Gastroesophageal sphincter (tissue), 4 donors: ENCODE measurements around the gene TNP2. TPM values are rescaled to one million over a fixed set of nuclear protein-coding genes. Genes with fewer than 3 reads are reported as not detected.

Experiments
- ATAC-seq: fragments of 150-250 bp; one replicate; pipeline ENCODE4 v1.9.1; 2016; ENCODE audit warnings: mild to moderate bottlenecking, moderate library complexity
- H3K27ac ChIP-seq, 4 donors: fragments of 200-600 bp; sonication (generic) in 3 of 4; 1 replicate in 3 of 4; 2 replicates in 1 of 4; pipeline ENCODE4 v1.5.1; 2016 to 2019
- H3K27me3 ChIP-seq: fragments of 200-600 bp; sonication (generic); one replicate; pipeline ENCODE4 v1.5.1; 2019
- H3K36me3 ChIP-seq, 2 donors: fragments of 200-600 bp; sonication (generic); one replicate each; pipeline ENCODE4 v1.5.1; 2019; ENCODE audit warnings: control low read depth in 1 of 2
- H3K4me1 ChIP-seq, 3 donors: fragments of 200-600 bp; sonication (generic); 1 replicate in 2 of 3; 2 replicates in 1 of 3; pipeline ENCODE4 v1.5.1; 2016 to 2019; ENCODE audit warnings: control low read depth in 2 of 3
- H3K4me3 ChIP-seq, 2 donors: fragments of 200-600 bp; sonication (generic); one replicate each; pipeline ENCODE4 v1.5.1; 2019; ENCODE audit warnings: mild to moderate bottlenecking in 1 of 2, moderate library complexity in 1 of 2
- H3K9me3 ChIP-seq, 3 donors: fragments of 200-600 bp; sonication (generic); one replicate each; pipeline ENCODE4 v1.5.1; 2017 to 2019; ENCODE audit warnings: control low read depth in 2 of 3
- EP300 ChIP-seq: sonication (generic); formaldehyde crosslinking; IDR thresholded peaks from one replicate; pipeline ENCODE4 v1.6.1; 2017; ENCODE audit warnings: antibody characterized with exemption, mild to moderate bottlenecking
- POLR2A ChIP-seq, 2 donors: fragments of 450-650 bp; IDR thresholded peaks; one replicate each; pipeline ENCODE4 v1.6.1; 2017; ENCODE audit warnings: antibody characterized with exemption in 2 of 2, mild to moderate bottlenecking in 2 of 2, moderate library complexity in 1 of 2
- POLR2AphosphoS5 ChIP-seq: sonication (generic); formaldehyde crosslinking; IDR thresholded peaks from one replicate; pipeline ENCODE4 v1.6.1; 2017; ENCODE audit warnings: antibody characterized with exemption
- WGBS, 2 donors: methylation state at CpG; one replicate each; pipeline ENCODE4 v1.1.5; 2018; ENCODE audit warnings: low coverage in 1 of 2; 5-methylcytosine and 5-hydroxymethylcytosine counted together
- total RNA-seq, 4 donors: library from RNA; depleted of rRNA; stranded (reverse); fragments of >200 nt; gene quantifications; one replicate each; pipeline ENCODE4 v1.1.0, GENCODE V29; 2016
- TF ChIP-seq, protein P1 (sequence below), 4 experiments: fragments of 200-600 bp in 2 of 4; fragments of 450-650 bp in 2 of 4; sonication (generic) in 1 of 4; IDR thresholded peaks; one replicate each; pipeline ENCODE4 v1.5.1; 2017 to 2019; ENCODE audit warnings: antibody characterized with exemption in 4 of 4, mild to moderate bottlenecking in 2 of 4, moderate library complexity in 2 of 4

TNP2 gene
- total RNA-seq, 4 donors from 2014 or later, result not detected

DNA sequence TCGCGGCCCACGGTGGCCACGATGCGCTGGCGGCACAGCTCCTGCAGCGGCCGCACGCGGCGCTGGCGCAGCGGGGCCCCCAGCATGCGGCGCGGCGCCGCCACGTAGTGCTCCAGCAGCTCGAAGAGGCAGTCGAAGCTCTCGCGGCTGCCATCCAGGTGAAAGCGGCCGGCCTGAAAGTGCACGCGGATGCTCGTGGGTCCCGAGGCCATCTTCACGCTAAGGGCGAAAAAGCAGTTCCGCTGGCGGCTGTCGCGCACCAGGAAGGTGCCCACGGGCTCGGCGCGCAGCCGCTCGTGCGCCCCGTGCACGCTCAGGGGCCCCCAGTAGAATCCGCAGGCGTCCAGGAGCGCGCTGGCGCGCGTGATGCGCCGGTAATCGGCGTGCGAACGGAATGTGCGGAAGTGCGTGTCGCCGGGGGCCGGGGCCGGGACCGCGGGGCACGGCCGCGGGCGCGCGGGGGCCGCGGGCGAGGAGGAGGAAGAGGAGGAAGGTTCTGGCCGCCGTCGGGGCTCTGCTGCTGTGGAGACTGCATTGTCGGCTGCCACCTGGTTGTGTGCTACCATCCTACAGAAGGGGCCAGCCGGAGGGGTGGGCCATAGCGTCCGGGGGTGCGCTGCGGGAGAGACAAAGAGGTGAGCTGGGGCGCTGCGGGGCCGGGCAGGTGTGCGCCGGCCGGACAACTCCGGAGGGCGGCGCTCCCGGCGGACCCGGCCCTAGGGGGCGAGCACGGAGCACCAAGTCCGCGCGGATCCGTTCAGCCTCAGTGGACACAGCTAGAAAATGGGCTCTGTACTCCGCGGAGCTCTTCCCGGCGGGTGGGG, 14.0 kb downstream of the TNP2 start:
- TF ChIP-seq, protein P1, sequence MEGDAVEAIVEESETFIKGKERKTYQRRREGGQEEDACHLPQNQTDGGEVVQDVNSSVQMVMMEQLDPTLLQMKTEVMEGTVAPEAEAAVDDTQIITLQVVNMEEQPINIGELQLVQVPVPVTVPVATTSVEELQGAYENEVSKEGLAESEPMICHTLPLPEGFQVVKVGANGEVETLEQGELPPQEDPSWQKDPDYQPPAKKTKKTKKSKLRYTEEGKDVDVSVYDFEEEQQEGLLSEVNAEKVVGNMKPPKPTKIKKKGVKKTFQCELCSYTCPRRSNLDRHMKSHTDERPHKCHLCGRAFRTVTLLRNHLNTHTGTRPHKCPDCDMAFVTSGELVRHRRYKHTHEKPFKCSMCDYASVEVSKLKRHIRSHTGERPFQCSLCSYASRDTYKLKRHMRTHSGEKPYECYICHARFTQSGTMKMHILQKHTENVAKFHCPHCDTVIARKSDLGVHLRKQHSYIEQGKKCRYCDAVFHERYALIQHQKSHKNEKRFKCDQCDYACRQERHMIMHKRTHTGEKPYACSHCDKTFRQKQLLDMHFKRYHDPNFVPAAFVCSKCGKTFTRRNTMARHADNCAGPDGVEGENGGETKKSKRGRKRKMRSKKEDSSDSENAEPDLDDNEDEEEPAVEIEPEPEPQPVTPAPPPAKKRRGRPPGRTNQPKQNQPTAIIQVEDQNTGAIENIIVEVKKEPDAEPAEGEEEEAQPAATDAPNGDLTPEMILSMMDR (IDR thresholded peaks at IDR 0.05), result peak in 3 of 4 experiments; percentile 24 to 40 (median 40)
- TF ChIP-seq POLR2A (IDR thresholded peaks at IDR 0.05), result no peak
- Histone ChIP-seq H3K27ac (peak overlapping the region in 3 of 4 donors; percentile 87 to 97 (median 95)), H3K4me3 (peak overlapping the region; percentile 69 to 80), H3K9me3 (no peaks in the 10 kb centered on the region), H3K27me3 (no peaks in the 10 kb centered on the region), H3K36me3 (no peaks in the 10 kb centered on the region), H3K4me1 (peaks cover 0 to 64% (median 4%) of the 10 kb centered on the region in 3 donors)
- 9% methylated on average over 4 of the region's 105 CpGs; no CpG with 5 or more reads in 1 of the 2 donors for WGBS, 2 donors
- ATAC-seq, result no peak

DNA sequence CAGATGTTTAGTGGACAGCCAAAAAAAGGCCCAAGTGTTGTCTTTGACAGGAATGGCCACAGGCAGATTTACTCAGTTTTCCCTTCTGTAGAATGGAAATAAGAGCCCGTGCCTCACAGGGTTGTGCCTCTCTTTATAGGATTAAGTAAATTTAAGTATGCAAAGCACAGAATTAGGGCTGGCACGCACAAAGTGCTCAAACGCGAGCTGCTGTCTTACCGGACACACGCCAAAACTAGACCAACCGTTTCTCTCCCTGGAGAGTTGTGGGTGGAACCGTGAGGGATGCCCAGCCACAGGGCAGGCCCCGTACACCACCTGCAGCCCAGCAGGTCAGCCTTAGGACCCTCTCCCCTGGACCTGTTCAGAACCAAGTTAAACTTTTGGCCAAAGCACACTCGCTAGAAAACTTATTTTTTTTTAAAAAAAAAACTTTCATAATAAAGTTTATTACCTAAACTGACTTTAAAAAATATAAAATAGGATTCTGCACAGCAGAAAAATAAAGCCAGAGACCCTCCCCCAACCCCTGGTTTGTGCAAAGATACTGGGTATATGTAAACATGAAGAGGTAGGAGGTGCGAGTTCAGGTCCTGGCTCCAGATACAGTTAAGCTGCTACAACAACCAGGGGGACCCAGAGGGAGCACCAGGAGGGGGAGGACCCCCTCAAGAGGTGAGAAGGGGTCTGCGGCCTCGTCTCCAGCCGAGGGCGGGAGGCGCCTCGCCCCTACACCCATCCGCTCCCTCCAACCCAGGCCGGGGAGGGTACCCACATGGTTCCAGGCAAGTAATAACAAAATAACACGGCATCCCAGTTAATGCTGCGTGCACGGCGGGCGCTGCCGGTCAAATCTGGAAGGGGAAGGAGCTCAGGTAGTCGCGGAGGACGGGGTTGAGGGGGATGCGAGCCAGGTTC, 14.9 kb downstream of the TNP2 start:
- Histone ChIP-seq H3K9me3 (no peaks in the 10 kb centered on the region), H3K4me3 (peak overlapping the region; percentile 69 to 80), H3K36me3 (no peaks in the 10 kb centered on the region), H3K27me3 (no peaks in the 10 kb centered on the region), H3K4me1 (peaks cover 0 to 61% (median 4%) of the 10 kb centered on the region in 3 donors), H3K27ac (peak overlapping the region in 3 of 4 donors; percentile 87 to 97 (median 95))
- no peak for ATAC-seq
- 32 to 76% methylated on average over 4 to 11 of the region's 29 CpGs for WGBS, 2 donors
- TF ChIP-seq, protein P1 (IDR thresholded peaks at IDR 0.05), result no peak
- TF ChIP-seq POLR2A (IDR thresholded peaks at IDR 0.05) (no peak), POLR2AphosphoS5 (no peak), EP300 (no peak)

DNA sequence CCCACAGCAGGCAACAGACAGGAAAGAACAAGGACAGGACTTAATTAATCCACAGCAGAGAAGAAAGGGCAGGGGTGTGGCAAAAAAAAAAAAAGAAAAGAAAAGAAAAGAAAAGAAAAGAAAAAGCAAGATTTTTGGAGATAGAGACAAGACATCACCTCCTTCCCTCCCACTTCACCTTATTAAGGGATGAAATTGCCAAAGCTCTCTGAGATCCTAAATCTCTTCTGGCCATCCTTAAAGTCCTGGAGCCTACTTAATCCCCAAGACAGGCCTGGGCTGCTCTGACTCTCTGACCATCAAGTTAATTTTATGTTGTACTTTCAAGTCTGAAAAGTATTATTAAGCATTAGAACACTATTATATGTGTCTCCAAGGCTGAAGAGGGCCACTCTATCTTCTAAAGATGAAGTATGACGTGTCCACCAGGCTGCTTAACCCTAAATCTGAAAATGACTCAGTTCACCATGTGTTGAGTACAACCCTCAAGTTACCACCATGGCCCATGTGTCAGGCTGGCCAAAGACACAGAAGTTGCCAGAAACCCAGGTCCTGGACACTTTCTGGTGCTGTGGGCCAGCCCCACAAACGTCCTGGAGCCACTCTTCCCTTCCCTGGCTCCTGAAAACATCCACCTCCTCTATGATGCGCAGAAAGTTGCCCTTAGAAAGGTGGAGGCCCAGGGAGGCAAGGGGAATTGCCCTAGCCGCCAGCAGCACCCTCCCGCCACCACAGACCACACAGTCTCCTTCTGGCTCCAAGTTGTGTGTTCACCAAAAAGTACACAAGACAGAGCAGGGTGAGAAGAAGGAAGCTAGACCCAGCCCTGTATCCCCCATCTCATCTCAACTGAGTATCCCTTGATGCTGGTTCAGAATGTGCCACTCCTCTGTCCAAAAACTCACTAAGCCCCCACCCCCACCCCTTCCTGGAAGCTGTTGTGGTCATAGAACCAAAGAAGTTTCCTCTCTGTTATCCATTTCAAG, 15.8 kb downstream of the TNP2 start:
- no peaks in the 10 kb centered on the region for H3K36me3 ChIP-seq
- ATAC-seq, result no peak
- no peaks in the 10 kb centered on the region for H3K9me3 ChIP-seq
- peak overlapping the region in 2 of 4 donors; percentile 27 to 33 for H3K27ac ChIP-seq
- whole genome bisulfite sequencing, 2 donors, result 88 to 100% methylated on average over 1 of the region's 5 CpGs
- H3K4me3 ChIP-seq, result peak overlapping the region in 1 of 2 donors; percentile 80
- peaks cover 0 to 51% (median 4%) of the 10 kb centered on the region in 3 donors for H3K4me1 ChIP-seq
- H3K27me3 ChIP-seq, result no peaks in the 10 kb centered on the region
- TF ChIP-seq EP300 (no peak), POLR2A (IDR thresholded peaks at IDR 0.05) (no peak), POLR2AphosphoS5 (no peak)
- TF ChIP-seq, protein P1 (IDR thresholded peaks at IDR 0.05), result no peak

DNA sequence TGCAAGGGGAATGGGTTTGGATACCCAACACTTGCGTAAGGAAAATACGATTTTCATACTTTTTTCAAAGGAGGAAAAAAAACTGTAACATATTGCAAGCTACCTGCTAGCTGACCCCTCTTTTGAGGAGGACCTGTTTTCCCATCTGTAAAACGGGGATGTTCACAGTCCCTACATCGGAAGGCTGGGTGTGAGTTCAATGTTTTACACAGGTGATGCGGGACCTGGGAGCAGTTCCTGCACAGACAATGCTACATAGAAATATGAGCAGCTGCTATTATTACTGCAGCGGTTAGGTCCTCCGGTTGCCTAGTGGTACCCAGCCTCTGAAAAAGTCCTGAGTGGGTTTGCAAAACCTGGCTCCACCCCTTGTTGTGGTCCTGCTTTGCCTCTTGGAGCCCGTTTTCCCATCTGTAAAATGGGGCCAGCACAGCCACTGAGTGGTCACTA, 16.6 kb downstream of the TNP2 start:
- Histone ChIP-seq H3K27me3 (no peaks in the 10 kb centered on the region), H3K27ac (no peak overlapping the region), H3K9me3 (no peaks in the 10 kb centered on the region), H3K36me3 (no peaks in the 10 kb centered on the region), H3K4me1 (peaks cover 0 to 46% (median 4%) of the 10 kb centered on the region in 3 donors), H3K4me3 (peak overlapping the region in 1 of 2 donors; percentile 2)
- TF ChIP-seq, protein P1 (IDR thresholded peaks at IDR 0.05), result no peak
- no peak for TF ChIP-seq POLR2AphosphoS5
- TF ChIP-seq POLR2A (IDR thresholded peaks at IDR 0.05), result no peak
- no peak for TF ChIP-seq EP300
- ATAC-seq, result no peak
- WGBS, 2 donors, result 87 to 93% methylated on average over 2 to 6 of the region's 8 CpGs
